Panc1 (cell line): ENCODE results near the gene MVD. TPM values are rescaled to one million over a fixed set of nuclear protein-coding genes. Genes with fewer than 3 reads are reported as not detected.

Experiments
- ATAC-seq: fragments of 200-7000 bp; cut with Tn5 transposase; 2 replicates; pipeline ENCODE4 v1.9.1; 2020; ENCODE audit warnings: mild to moderate bottlenecking, moderate library complexity
- BruUV-seq: library from RNA; stranded (reverse); fragments of 400-500 nt; replicated peaks from 2 replicates; lab custom pipeline; 2021; lab: Mats Ljungman, UMichigan
- CTCF ChIA-PET: fragments of 300-600 bp; sonication (Branson Sonifier 250); formaldehyde crosslinking; loops from one replicate; lab custom pipeline; 2022; ENCODE audit warnings: antibody characterized with exemption; lab: Charles Lee
- POLR2A ChIA-PET: fragments of 300-600 bp; sonication (Branson Sonifier 250); formaldehyde crosslinking; loops from one replicate; lab custom pipeline; 2022; ENCODE audit warnings: antibody characterized with exemption; lab: Charles Lee
- DNase-seq: peaks from one replicate; pipeline ENCODE4 v3.0.0-alpha.2; 2010; ENCODE audit warnings: low read depth, low spot score
- H3K27ac ChIP-seq: 2 replicates; pipeline ENCODE4 v1.5.1; 2011; ENCODE audit warnings: mild to moderate bottlenecking, low read length, inconsistent platforms
- H3K27me3 ChIP-seq: fragments of 200-500 bp; sonication (Bioruptor generic); 2 replicates; pipeline ENCODE4 v1.6.0; 2014; ENCODE audit warnings: low read length, inconsistent platforms; ENCODE audit not compliant: control insufficient read depth, insufficient read depth
- H3K36me3 ChIP-seq: fragments of 200-500 bp; sonication (Bioruptor generic); 2 replicates; pipeline ENCODE4 v1.5.1; 2014; ENCODE audit warnings: inconsistent platforms, mild to moderate bottlenecking, low read length, moderate library complexity; ENCODE audit not compliant: control insufficient read depth, insufficient read depth
- H3K4me1 ChIP-seq: 2 replicates; pipeline ENCODE4 v1.5.1; 2011; ENCODE audit warnings: inconsistent platforms, mild to moderate bottlenecking, low read length, moderate library complexity; ENCODE audit not compliant: control insufficient read depth, insufficient read depth
- H3K4me3 ChIP-seq, 2 experiments: 2 replicates each; pipeline ENCODE4 v1.5.1; 2011 to 2012; ENCODE audit warnings: low read depth in 2 of 2, low read length in 2 of 2, mild to moderate bottlenecking in 2 of 2, inconsistent platforms in 1 of 2, moderate library complexity in 1 of 2
- H3K9me3 ChIP-seq: fragments of 200-500 bp; sonication (Bioruptor generic); 2 replicates; pipeline ENCODE4 v1.5.1; 2014; ENCODE audit warnings: low read depth, mild to moderate bottlenecking, inconsistent platforms, low read length, moderate library complexity; ENCODE audit not compliant: control insufficient read depth, insufficient read depth
- POLR2AphosphoS5 ChIP-seq: IDR thresholded peaks from 2 replicates; pipeline ENCODE4 v1.6.1; 2012; ENCODE audit warnings: mild to moderate bottlenecking, low read depth, low read length, moderate library complexity
- SIN3A ChIP-seq: IDR thresholded peaks from 2 replicates; pipeline ENCODE4 v1.6.1; 2012; ENCODE audit warnings: low read depth, mild to moderate bottlenecking, low read length, moderate library complexity, borderline replicate concordance; ENCODE audit not compliant: insufficient read depth
- TCF7L2 ChIP-seq: IDR thresholded peaks from 2 replicates; pipeline ENCODE4 v1.6.1; 2011; ENCODE audit warnings: mild to moderate bottlenecking, low read depth, low read length, inconsistent platforms
- in situ Hi-C: cut with HindIII; loops from 2 replicates; pipeline ENCODE4 v1.10.0; 2016; ENCODE audit warnings: low sequenced_read_pairs, low pct_unique_long_range_greater_than_20kb
- intact Hi-C: fragments of 100-400 bp; cut with micrococcal nuclease; formaldehyde crosslinking; loops from one replicate; pipeline ENCODE4 v1.10.0; 2022; ENCODE audit not compliant: unreplicated experiment
- total RNA-seq: library from RNA; stranded (reverse); gene quantifications from one replicate; pipeline ENCODE4 v1.2.1, GENCODE V29; 2021; ENCODE audit not compliant: unreplicated experiment
- TF ChIP-seq, protein P1 (sequence below), 2 experiments: IDR thresholded peaks; 2 replicates each; pipeline ENCODE4 v1.6.1; 2011 to 2012; ENCODE audit warnings: low read depth in 2 of 2, control low read depth in 1 of 2, low read length in 1 of 2, mild to moderate bottlenecking in 1 of 2, moderate library complexity in 1 of 2; ENCODE audit not compliant: insufficient read depth in 1 of 2
- TF ChIP-seq, protein P2 (sequence below): fragments of 450-650 bp; IDR thresholded peaks from 2 replicates; pipeline ENCODE4 v1.5.1; 2017; ENCODE audit warnings: mild to moderate bottlenecking

MVD gene
- total RNA-seq, 1 experiment from 2014 or later, result 96.8 TPM

DNA sequence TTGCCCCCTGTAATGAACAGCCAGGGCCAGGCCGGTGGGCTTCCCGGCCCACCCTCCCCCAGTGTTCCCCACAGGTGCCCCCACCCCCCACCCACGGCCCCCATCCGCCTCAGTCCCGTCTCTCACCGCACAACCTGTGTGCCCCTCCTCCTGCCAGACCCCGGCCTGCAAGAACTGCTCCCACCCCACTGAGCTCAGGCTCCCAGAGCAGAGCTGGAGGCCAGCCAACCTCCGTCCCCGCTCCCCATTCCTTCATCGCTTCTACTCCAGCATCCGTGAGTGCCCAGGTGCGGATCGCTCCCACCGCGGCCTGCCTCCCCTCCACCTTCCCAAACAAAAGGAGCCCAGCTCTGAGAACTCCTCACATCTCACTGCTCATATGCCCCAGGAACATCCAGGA is 4.2 kb downstream of the MVD start:
- Histone ChIP-seq H3K36me3 (no peaks in the 10 kb centered on the region; the same call in 1 of the 2 replicates), H3K4me3 (no peak overlapping the region), H3K4me1 (peaks cover 5% of the 10 kb centered on the region; the same call in 1 of the 2 replicates), H3K27me3 (no peaks in the 10 kb centered on the region), H3K27ac (no peak overlapping the region), H3K9me3 (no peaks in the 10 kb centered on the region)
- ChIA-PET POLR2A (no interaction called here), CTCF (no interaction called here)
- ATAC-seq (no peak), DNase-seq (no peak)
- in situ Hi-C loops (no loop called here), intact Hi-C loops (no loop called here)
- TF ChIP-seq POLR2AphosphoS5, result no peak
- TF ChIP-seq TCF7L2, result no peak
- TF ChIP-seq, protein P1, sequence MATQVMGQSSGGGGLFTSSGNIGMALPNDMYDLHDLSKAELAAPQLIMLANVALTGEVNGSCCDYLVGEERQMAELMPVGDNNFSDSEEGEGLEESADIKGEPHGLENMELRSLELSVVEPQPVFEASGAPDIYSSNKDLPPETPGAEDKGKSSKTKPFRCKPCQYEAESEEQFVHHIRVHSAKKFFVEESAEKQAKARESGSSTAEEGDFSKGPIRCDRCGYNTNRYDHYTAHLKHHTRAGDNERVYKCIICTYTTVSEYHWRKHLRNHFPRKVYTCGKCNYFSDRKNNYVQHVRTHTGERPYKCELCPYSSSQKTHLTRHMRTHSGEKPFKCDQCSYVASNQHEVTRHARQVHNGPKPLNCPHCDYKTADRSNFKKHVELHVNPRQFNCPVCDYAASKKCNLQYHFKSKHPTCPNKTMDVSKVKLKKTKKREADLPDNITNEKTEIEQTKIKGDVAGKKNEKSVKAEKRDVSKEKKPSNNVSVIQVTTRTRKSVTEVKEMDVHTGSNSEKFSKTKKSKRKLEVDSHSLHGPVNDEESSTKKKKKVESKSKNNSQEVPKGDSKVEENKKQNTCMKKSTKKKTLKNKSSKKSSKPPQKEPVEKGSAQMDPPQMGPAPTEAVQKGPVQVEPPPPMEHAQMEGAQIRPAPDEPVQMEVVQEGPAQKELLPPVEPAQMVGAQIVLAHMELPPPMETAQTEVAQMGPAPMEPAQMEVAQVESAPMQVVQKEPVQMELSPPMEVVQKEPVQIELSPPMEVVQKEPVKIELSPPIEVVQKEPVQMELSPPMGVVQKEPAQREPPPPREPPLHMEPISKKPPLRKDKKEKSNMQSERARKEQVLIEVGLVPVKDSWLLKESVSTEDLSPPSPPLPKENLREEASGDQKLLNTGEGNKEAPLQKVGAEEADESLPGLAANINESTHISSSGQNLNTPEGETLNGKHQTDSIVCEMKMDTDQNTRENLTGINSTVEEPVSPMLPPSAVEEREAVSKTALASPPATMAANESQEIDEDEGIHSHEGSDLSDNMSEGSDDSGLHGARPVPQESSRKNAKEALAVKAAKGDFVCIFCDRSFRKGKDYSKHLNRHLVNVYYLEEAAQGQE (IDR thresholded peaks at IDR 0.05; ENCODE audit: insufficient read depth in 1 of 2, low read depth in 2 of 2, low read length in 1 of 2), result no peak
- no TSS peak for BruUV-seq

DNA sequence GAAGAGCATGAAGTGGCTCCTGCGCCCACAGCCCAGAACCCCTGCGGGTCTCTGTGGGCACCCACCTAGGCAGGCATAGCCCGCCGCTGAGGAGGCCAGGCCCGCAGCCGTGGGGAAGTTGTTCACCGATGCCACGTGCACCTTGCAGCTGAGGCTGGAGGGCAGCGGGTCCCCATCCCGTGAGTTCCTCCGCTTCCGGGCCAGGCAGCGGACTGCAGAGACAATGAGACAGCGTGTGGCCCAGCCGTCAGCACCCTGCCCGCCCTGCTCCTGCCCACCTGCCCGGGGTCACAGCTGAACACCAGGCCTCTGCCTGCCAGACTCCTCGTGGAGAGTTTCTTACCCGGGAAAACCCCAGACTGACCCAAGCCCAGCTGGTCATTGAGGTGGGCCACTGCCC is 5.5 kb downstream of the MVD start:
- DNase-seq, result no peak
- Histone ChIP-seq H3K9me3 (no peaks in the 10 kb centered on the region), H3K4me1 (peaks cover 5% of the 10 kb centered on the region; the same call in 1 of the 2 replicates), H3K27me3 (no peaks in the 10 kb centered on the region), H3K27ac (no peak overlapping the region), H3K4me3 (no peak overlapping the region), H3K36me3 (no peaks in the 10 kb centered on the region; the same call in 1 of the 2 replicates)
- ATAC-seq, result no peak
- BruUV-seq, result no TSS peak
- TF ChIP-seq SIN3A, result no peak
- TF ChIP-seq, protein P2, sequence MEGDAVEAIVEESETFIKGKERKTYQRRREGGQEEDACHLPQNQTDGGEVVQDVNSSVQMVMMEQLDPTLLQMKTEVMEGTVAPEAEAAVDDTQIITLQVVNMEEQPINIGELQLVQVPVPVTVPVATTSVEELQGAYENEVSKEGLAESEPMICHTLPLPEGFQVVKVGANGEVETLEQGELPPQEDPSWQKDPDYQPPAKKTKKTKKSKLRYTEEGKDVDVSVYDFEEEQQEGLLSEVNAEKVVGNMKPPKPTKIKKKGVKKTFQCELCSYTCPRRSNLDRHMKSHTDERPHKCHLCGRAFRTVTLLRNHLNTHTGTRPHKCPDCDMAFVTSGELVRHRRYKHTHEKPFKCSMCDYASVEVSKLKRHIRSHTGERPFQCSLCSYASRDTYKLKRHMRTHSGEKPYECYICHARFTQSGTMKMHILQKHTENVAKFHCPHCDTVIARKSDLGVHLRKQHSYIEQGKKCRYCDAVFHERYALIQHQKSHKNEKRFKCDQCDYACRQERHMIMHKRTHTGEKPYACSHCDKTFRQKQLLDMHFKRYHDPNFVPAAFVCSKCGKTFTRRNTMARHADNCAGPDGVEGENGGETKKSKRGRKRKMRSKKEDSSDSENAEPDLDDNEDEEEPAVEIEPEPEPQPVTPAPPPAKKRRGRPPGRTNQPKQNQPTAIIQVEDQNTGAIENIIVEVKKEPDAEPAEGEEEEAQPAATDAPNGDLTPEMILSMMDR, result no peak
- TF ChIP-seq, protein P1 (IDR thresholded peaks at IDR 0.05; ENCODE audit: insufficient read depth in 1 of 2, low read depth in 2 of 2, low read length in 1 of 2), result no peak
- in situ Hi-C loops (no loop called here), intact Hi-C loops (no loop called here)
- CTCF ChIA-PET, result no interaction called here
- POLR2A ChIA-PET, result no interaction called here
